Uterus (tissue), 4 donors: ENCODE measurements around the gene PTPN1. TPM values are rescaled to one million over a fixed set of nuclear protein-coding genes. Genes with fewer than 3 reads are reported as not detected.
"Not testable (repeated sequence)": the region's sequence is repeated elsewhere in the genome, so short reads cannot be mapped to it uniquely, and the experiment has no call there.

Experiments used
- DNase-seq, 2 donors: peaks; one replicate each; pipeline ENCODE4 v3.0.0-alpha.2; 2019 to 2020
- H3K27ac ChIP-seq, 2 donors: fragments of 200-600 bp; sonication (generic); 1 replicate in 1 of 2; 2 replicates in 1 of 2; pipeline ENCODE4 v1.5.1; 2016 to 2018
- H3K27me3 ChIP-seq, 2 donors: fragments of 200-600 bp; sonication (generic); one replicate each; pipeline ENCODE4 v1.5.1; 2018 to 2019; ENCODE audit warnings: control low read depth in 1 of 2
- H3K36me3 ChIP-seq, 2 donors: fragments of 200-600 bp; sonication (generic); one replicate each; pipeline ENCODE4 v1.5.1; 2019; ENCODE audit warnings: control low read depth in 1 of 2
- H3K4me1 ChIP-seq, 2 donors: fragments of 200-600 bp; sonication (generic); one replicate each; pipeline ENCODE4 v1.5.1; 2018 to 2019; ENCODE audit warnings: control low read depth in 1 of 2
- H3K4me3 ChIP-seq, 2 donors: fragments of 200-600 bp; sonication (generic); 1 replicate in 1 of 2; 2 replicates in 1 of 2; pipeline ENCODE4 v1.5.1; 2018 to 2019; ENCODE audit warnings: mild to moderate bottlenecking in 1 of 2
- H3K9me3 ChIP-seq, 2 donors: fragments of 200-600 bp; sonication (generic); one replicate each; pipeline ENCODE4 v1.5.1; 2019; ENCODE audit warnings: control low read depth in 1 of 2
- POLR2A ChIP-seq, 2 donors: fragments of 450-650 bp; IDR thresholded peaks; one replicate each; pipeline ENCODE4 v1.6.1; 2016; ENCODE audit warnings: antibody characterized with exemption in 2 of 2, mild to moderate bottlenecking in 1 of 2, moderate library complexity in 1 of 2
- intact Hi-C: fragments of 100-400 bp; cut with DNase I; formaldehyde crosslinking; loops from one replicate; pipeline ENCODE4 v1.15.1; 2023; ENCODE audit warnings: low total_unique reads
- total RNA-seq, 4 donors: library from RNA; depleted of rRNA in 3 of 4; stranded (reverse); fragments of >200 nt in 3 of 4; gene quantifications; one replicate each; pipeline versions ENCODE4 v1.1.0 to v1.2.4, GENCODE V29; 2014 to 2023
- TF ChIP-seq, protein P1 (sequence below), 4 experiments: fragments of 200-600 bp in 2 of 4; fragments of 450-650 bp in 2 of 4; sonication (generic) in 2 of 4; IDR thresholded peaks; one replicate each; pipeline ENCODE4 v1.5.1; 2016 to 2019; ENCODE audit warnings: antibody characterized with exemption in 4 of 4, mild to moderate bottlenecking in 2 of 4, moderate library complexity in 1 of 4
- donor health status: DM: yes; HTN: yes; CAD: no.

The PTPN1 gene
- total RNA-seq, 4 donors from 2014 or later, result 14.1 to 33.9 (median 20.2) TPM

DNA sequence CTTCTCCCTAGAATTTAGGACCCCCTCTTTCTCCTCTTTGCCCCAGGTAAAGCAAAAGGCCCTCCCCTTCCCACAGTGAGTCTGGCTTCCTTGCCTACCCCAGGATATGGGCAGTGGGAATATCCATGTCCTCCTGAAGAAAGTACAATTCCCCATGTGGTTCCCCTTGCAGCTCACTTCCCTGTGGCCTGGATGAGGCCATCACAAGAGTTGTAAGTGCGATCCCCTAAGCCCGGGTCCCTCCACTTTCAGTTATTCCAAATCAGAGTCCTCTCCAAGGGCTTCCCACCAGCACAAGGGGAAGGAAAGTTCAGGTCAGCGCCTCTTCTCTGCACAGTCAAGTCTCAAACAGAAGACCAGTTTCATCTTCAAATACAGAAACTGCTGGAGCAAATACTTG lies 10.2 kb upstream of the PTPN1 start:
- H3K27ac ChIP-seq, result no peak overlapping the region
- H3K36me3 ChIP-seq, result no peaks in the 10 kb centered on the region
- no peaks in the 10 kb centered on the region for H3K9me3 ChIP-seq
- no peak overlapping the region for H3K4me3 ChIP-seq
- TF ChIP-seq POLR2A (IDR thresholded peaks at IDR 0.05), result no peak
- TF ChIP-seq, protein P1, sequence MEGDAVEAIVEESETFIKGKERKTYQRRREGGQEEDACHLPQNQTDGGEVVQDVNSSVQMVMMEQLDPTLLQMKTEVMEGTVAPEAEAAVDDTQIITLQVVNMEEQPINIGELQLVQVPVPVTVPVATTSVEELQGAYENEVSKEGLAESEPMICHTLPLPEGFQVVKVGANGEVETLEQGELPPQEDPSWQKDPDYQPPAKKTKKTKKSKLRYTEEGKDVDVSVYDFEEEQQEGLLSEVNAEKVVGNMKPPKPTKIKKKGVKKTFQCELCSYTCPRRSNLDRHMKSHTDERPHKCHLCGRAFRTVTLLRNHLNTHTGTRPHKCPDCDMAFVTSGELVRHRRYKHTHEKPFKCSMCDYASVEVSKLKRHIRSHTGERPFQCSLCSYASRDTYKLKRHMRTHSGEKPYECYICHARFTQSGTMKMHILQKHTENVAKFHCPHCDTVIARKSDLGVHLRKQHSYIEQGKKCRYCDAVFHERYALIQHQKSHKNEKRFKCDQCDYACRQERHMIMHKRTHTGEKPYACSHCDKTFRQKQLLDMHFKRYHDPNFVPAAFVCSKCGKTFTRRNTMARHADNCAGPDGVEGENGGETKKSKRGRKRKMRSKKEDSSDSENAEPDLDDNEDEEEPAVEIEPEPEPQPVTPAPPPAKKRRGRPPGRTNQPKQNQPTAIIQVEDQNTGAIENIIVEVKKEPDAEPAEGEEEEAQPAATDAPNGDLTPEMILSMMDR (IDR thresholded peaks at IDR 0.05), result no peak
- intact Hi-C loops, result no loop called here
- peaks cover 4 to 9% of the 10 kb centered on the region in 2 donors for H3K4me1 ChIP-seq
- no peaks in the 10 kb centered on the region for H3K27me3 ChIP-seq
- DNase-seq, result no peak

DNA sequence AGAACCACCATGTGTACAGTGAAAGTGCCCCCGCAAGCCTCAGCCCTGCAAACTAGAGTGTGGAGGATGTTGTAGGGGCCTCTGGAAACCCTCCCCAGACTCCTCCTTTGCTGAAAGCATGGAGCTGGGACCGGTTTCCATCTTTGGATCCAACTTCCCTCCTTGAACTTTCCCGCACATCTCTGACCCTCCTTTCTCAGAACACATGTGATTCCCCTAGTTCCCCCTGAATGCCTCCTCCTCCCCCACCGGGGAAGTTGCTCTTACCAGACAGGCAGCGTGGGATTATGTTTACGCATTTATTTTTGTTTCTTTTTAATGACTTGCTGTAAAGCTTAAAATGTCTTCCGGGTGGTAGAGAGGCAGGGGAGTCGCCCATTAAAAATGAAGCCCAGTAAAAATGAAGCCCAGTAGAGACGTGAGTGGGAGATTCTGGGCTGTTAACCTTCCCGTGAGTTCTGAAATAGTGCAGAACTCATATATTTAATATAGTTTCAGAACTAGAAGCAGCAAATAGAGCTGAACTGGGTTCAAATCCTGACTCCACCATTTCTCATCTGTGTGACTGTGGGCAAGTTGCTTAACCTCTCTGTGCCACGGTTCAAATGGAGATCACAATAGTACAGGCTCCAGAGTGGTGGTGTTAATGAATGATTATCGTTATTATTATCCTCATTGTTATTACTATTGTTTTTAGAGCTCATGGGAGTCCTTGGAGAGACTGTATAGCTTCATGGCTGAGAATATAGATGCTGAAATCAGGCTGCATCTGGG lies 8.0 kb upstream of the PTPN1 start:
- H3K4me1 ChIP-seq, result peaks cover 4 to 9% of the 10 kb centered on the region in 2 donors
- H3K27ac ChIP-seq, result peak overlapping the region; percentile 69 to 80
- intact Hi-C loops, result no loop called here
- no peaks in the 10 kb centered on the region for H3K27me3 ChIP-seq
- DNase-seq, result peak in 1 of 2 donors; percentile 29
- TF ChIP-seq, protein P1 (IDR thresholded peaks at IDR 0.05), result no peak
- no peak for TF ChIP-seq POLR2A (IDR thresholded peaks at IDR 0.05)
- no peaks in the 10 kb centered on the region for H3K36me3 ChIP-seq
- no peak overlapping the region for H3K4me3 ChIP-seq
- H3K9me3 ChIP-seq, result no peaks in the 10 kb centered on the region

DNA sequence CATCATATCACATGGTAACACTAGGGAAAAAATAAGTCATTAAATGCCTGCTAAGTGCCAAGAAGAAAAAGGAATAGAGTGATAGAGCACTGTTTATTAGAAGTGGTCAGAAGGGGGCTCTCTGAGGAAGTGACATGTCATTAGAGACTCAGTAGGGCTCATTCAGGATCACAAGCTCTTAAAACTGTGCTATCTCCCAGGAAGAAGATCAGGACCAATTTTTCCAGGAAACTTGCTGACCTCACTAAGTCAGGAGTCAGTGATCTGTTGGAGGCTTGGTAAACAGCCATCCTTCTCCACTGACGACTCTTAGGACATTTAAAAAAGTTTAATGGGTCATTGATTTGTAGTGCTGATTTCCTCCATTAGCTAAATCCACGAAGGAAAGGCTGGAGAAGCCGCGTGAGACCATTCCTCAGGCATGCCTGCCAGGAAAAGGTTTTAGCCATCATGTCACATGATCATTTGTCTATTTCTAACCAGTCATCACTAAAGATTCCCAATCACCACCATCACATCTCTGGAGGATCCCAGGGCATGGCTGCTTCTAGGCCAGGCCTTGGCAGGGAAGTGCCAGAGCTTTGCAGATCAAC lies 5.9 kb upstream of the PTPN1 start:
- no peaks in the 10 kb centered on the region for H3K27me3 ChIP-seq
- DNase-seq, result no peak
- H3K36me3 ChIP-seq, result no peaks in the 10 kb centered on the region
- H3K27ac ChIP-seq, result peak overlapping the region; percentile 69 to 80
- peaks cover 4 to 9% of the 10 kb centered on the region in 2 donors for H3K4me1 ChIP-seq
- intact Hi-C loops, result no loop called here
- no peak overlapping the region for H3K4me3 ChIP-seq
- TF ChIP-seq POLR2A (IDR thresholded peaks at IDR 0.05), result no peak
- TF ChIP-seq, protein P1 (IDR thresholded peaks at IDR 0.05), result no peak
- H3K9me3 ChIP-seq, result no peaks in the 10 kb centered on the region

DNA sequence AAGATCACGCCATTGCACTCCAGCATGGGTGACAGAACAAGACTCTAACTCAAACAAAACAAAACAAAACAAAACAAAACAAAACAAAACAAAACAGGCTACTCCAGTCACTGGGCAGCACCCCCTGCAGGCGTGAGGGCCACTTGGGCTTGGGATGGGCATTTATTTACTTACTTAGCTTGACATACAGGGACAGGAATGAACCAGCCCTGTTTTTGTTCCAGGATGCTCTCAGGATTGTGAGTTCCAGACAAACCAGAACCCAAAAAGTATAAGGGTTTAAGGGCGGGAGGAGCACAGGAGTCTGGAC lies 4.0 kb upstream of the PTPN1 start:
- DNase-seq, result no peak
- no peak overlapping the region for H3K4me3 ChIP-seq

DNA sequence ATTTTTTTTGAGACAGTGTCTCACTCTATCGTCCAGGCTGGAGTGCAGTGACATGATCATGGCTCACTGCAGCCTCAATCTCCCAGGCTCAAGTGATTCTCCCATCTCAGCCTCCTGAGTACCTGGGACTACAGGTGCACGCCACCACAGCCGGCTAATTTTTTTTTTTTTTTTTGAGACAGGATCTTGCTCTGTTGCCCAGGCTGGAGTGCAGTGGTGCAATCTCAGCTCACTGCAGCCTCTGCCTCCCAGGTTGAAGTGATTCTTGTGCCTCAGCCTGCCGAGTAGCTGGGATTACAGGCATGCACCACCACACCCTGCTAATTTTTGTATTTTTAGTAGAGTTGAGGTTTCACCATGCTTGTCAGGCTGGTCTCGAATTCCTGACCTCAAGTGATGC lies 2.4 kb upstream of the PTPN1 start:
- peaks cover 9 to 15% of the 10 kb centered on the region in 2 donors for H3K4me1 ChIP-seq
- H3K36me3 ChIP-seq, H3K9me3 ChIP-seq, DNase-seq, intact Hi-C loops, H3K27ac ChIP-seq, H3K4me3 ChIP-seq, H3K27me3 ChIP-seq: not testable (repeated sequence)

More for the DNA sequence above, 4.0 kb upstream of the PTPN1 start:
- intact Hi-C loops, result no loop called here
- Histone ChIP-seq H3K27ac (no peak overlapping the region), H3K4me1 (peaks cover 9% of the 10 kb centered on the region in 2 donors), H3K9me3 (no peaks in the 10 kb centered on the region), H3K27me3 (no peaks in the 10 kb centered on the region), H3K36me3 (no peaks in the 10 kb centered on the region)
- TF ChIP-seq POLR2A (IDR thresholded peaks at IDR 0.05), result no peak
- TF ChIP-seq, protein P1 (IDR thresholded peaks at IDR 0.05), result no peak
